Measurements from ENCODE around the gene ZCCHC10.
"Not testable (repeated sequence)": the region's sequence is repeated elsewhere in the genome, so short reads cannot be mapped to it uniquely, and the experiment has no call there.

The ZCCHC10 gene

GRCh38 chr5:133029416-133029815, 3.1 kb upstream of the ZCCHC10 start:
- H3K18ac ChIP-seq (ENCODE audit: low read depth in 1 of 2, low read length in 2 of 2) = no peak overlapping the region
- no peak overlapping the region for H3K4me2 ChIP-seq (ENCODE audit: low read length, poor library complexity, severe bottlenecking)
- H2BK12ac ChIP-seq (ENCODE audit: low read length in 2 of 2) = no peak overlapping the region
- no peaks in the 10 kb centered on the region for H3K4me1 ChIP-seq (ENCODE audit: control insufficient read depth, insufficient read depth, low read depth, low read length)
- H2BK5ac ChIP-seq (ENCODE audit: low read depth, low read length, poor library complexity, severe bottlenecking) = no peak overlapping the region
- H2AFZ ChIP-seq (ENCODE audit: low read depth, low read length) = no peak overlapping the region
- H3K36me3 ChIP-seq (ENCODE audit: control insufficient read depth in 1 of 2, insufficient read depth in 2 of 2, low read depth in 1 of 2, low read length in 2 of 2) = no peaks in the 10 kb centered on the region
- H3K79me1 ChIP-seq (replicated peaks; ENCODE audit: low read length, poor library complexity, severe bottlenecking) = no peaks in the 10 kb centered on the region
- H2BK15ac ChIP-seq (ENCODE audit: low read depth, poor library complexity, severe bottlenecking) = no peak overlapping the region
- no peak overlapping the region for H2BK120ac ChIP-seq (ENCODE audit: low read depth, low read length)
- no peaks in the 10 kb centered on the region for H3K9me3 ChIP-seq (ENCODE audit: control insufficient read depth, low read length)
- H3K4me3 ChIP-seq (ENCODE audit: insufficient read depth in 1 of 2, low read depth in 1 of 2, low read length in 2 of 2) = no peak overlapping the region
- H4K91ac ChIP-seq (ENCODE audit: low read length) = no peak overlapping the region
- no peak overlapping the region for H3K9ac ChIP-seq (ENCODE audit: low read length)
- H3K14ac ChIP-seq (ENCODE audit: low read length in 2 of 2) = no peak overlapping the region
- H4K8ac ChIP-seq (ENCODE audit: low read length) = no peak overlapping the region
- no peak overlapping the region for H2AK5ac ChIP-seq (ENCODE audit: low read length, severe bottlenecking)
- H3K23ac ChIP-seq (ENCODE audit: low read length in 2 of 2) = no peak overlapping the region
- no peak overlapping the region for H3K4ac ChIP-seq (ENCODE audit: low read depth in 1 of 2, low read length in 2 of 2)
- 100% methylated on average over 1 of the region's 1 CpG for WGBS
- DNase-seq = no peak
- no peak overlapping the region for H3K27ac ChIP-seq (ENCODE audit: low read length, poor library complexity, severe bottlenecking)
- no peaks in the 10 kb centered on the region for H3K27me3 ChIP-seq (ENCODE audit: control insufficient read depth in 1 of 2, insufficient read depth in 1 of 2, low read length in 2 of 2)

- Histone ChIP-seq H3K4me3 (ENCODE audit: insufficient read depth in 1 of 2, low read depth in 1 of 2, low read length in 2 of 2) (peak overlapping the region; percentile 42 to 88), H4K8ac (ENCODE audit: low read length) (no peak overlapping the region), H3K4me2 (ENCODE audit: low read length, poor library complexity, severe bottlenecking) (peak overlapping the region; percentile 37), H3K4ac (ENCODE audit: low read depth in 1 of 2, low read length in 2 of 2) (no peak overlapping the region), H2BK120ac (ENCODE audit: low read depth, low read length) (no peak overlapping the region), H2AK5ac (ENCODE audit: low read length, severe bottlenecking) (no peak overlapping the region), H3K27me3 (ENCODE audit: control insufficient read depth in 1 of 2, insufficient read depth in 1 of 2, low read length in 2 of 2) (no peaks in the 10 kb centered on the region), H3K79me1 (replicated peaks; ENCODE audit: low read length, poor library complexity, severe bottlenecking) (peaks cover 2% of the 10 kb centered on the region), H3K9ac (ENCODE audit: low read length) (peak overlapping the region; percentile 92), H3K9me3 (ENCODE audit: control insufficient read depth, low read length) (no peaks in the 10 kb centered on the region), H3K27ac (ENCODE audit: low read length, poor library complexity, severe bottlenecking) (peak overlapping the region; percentile 49), H2AFZ (ENCODE audit: low read depth, low read length) (no peak overlapping the region), H4K91ac (ENCODE audit: low read length) (no peak overlapping the region), H3K23ac (ENCODE audit: low read length in 2 of 2) (no peak overlapping the region), H2BK15ac (ENCODE audit: low read depth, poor library complexity, severe bottlenecking) (no peak overlapping the region), H3K36me3 (ENCODE audit: control insufficient read depth in 1 of 2, insufficient read depth in 2 of 2, low read depth in 1 of 2, low read length in 2 of 2) (peaks cover 3 to 10% of the 10 kb centered on the region in 2 experiments), H2BK12ac (ENCODE audit: low read length in 2 of 2) (no peak overlapping the region), H3K4me1 (ENCODE audit: control insufficient read depth, insufficient read depth, low read depth, low read length) (no peaks in the 10 kb centered on the region), H2BK5ac (ENCODE audit: low read depth, low read length, poor library complexity, severe bottlenecking) (no peak overlapping the region), H3K14ac (ENCODE audit: low read length in 2 of 2) (no peak overlapping the region), H3K18ac (ENCODE audit: low read depth in 1 of 2, low read length in 2 of 2) (no peak overlapping the region)
- 10% methylated on average over 13 of the region's 15 CpGs for WGBS
- no peak for DNase-seq
Observed at GRCh38 chr5:133026664-133027153, 360 bp upstream of the ZCCHC10 start.

- H3K18ac ChIP-seq (ENCODE audit: low read depth in 1 of 2, low read length in 2 of 2); H2BK120ac ChIP-seq (ENCODE audit: low read depth, low read length); H3K14ac ChIP-seq (ENCODE audit: low read length in 2 of 2); H3K27ac ChIP-seq (ENCODE audit: low read length, poor library complexity, severe bottlenecking); H2AK5ac ChIP-seq (ENCODE audit: low read length, severe bottlenecking); DNase-seq; H3K27me3 ChIP-seq (ENCODE audit: control insufficient read depth in 1 of 2, insufficient read depth in 1 of 2, low read length in 2 of 2); H3K9me3 ChIP-seq (ENCODE audit: control insufficient read depth, low read length); H3K4me3 ChIP-seq (ENCODE audit: insufficient read depth in 1 of 2, low read depth in 1 of 2, low read length in 2 of 2); H2BK12ac ChIP-seq (ENCODE audit: low read length in 2 of 2); H3K4ac ChIP-seq (ENCODE audit: low read depth in 1 of 2, low read length in 2 of 2); H3K4me2 ChIP-seq (ENCODE audit: low read length, poor library complexity, severe bottlenecking); H3K9ac ChIP-seq (ENCODE audit: low read length); H4K91ac ChIP-seq (ENCODE audit: low read length); H3K4me1 ChIP-seq (ENCODE audit: control insufficient read depth, insufficient read depth, low read depth, low read length); H4K8ac ChIP-seq (ENCODE audit: low read length); H2AFZ ChIP-seq (ENCODE audit: low read depth, low read length); H3K23ac ChIP-seq (ENCODE audit: low read length in 2 of 2); H2BK5ac ChIP-seq (ENCODE audit: low read depth, low read length, poor library complexity, severe bottlenecking); H2BK15ac ChIP-seq (ENCODE audit: low read depth, poor library complexity, severe bottlenecking): not testable (repeated sequence)
- peaks cover 18% of the 10 kb centered on the region for H3K79me1 ChIP-seq (replicated peaks; ENCODE audit: low read length, poor library complexity, severe bottlenecking)
- H3K36me3 ChIP-seq (ENCODE audit: control insufficient read depth in 1 of 2, insufficient read depth in 2 of 2, low read depth in 1 of 2, low read length in 2 of 2) = peaks cover 14 to 45% of the 10 kb centered on the region in 2 experiments
- WGBS = 96% methylated on average over 7 of the region's 7 CpGs
Observed at GRCh38 chr5:133019471-133019870, 6.9 kb downstream of the ZCCHC10 start.

GRCh38 chr5:133017964-133018363, 8.4 kb downstream of the ZCCHC10 start:
- H4K91ac ChIP-seq (ENCODE audit: low read length) = no peak overlapping the region
- WGBS = 95% methylated on average over 4 of the region's 4 CpGs
- no peak overlapping the region for H2BK5ac ChIP-seq (ENCODE audit: low read depth, low read length, poor library complexity, severe bottlenecking)

More at GRCh38 chr5:133017964-133018363, 8.4 kb downstream of the ZCCHC10 start:
- Histone ChIP-seq H3K4me1 (ENCODE audit: control insufficient read depth, insufficient read depth, low read depth, low read length) (peaks cover 2% of the 10 kb centered on the region), H3K4me3 (ENCODE audit: insufficient read depth in 1 of 2, low read depth in 1 of 2, low read length in 2 of 2) (no peak overlapping the region), H3K14ac (ENCODE audit: low read length in 2 of 2) (no peak overlapping the region), H3K79me1 (replicated peaks; ENCODE audit: low read length, poor library complexity, severe bottlenecking) (peaks cover 23% of the 10 kb centered on the region), H3K4ac (ENCODE audit: low read depth in 1 of 2, low read length in 2 of 2) (no peak overlapping the region), H2AK5ac (ENCODE audit: low read length, severe bottlenecking) (no peak overlapping the region), H3K18ac (ENCODE audit: low read depth in 1 of 2, low read length in 2 of 2) (no peak overlapping the region), H4K8ac (ENCODE audit: low read length) (no peak overlapping the region), H2BK15ac (ENCODE audit: low read depth, poor library complexity, severe bottlenecking) (no peak overlapping the region), H3K23ac (ENCODE audit: low read length in 2 of 2) (no peak overlapping the region), H2BK120ac (ENCODE audit: low read depth, low read length) (no peak overlapping the region), H3K36me3 (ENCODE audit: control insufficient read depth in 1 of 2, insufficient read depth in 2 of 2, low read depth in 1 of 2, low read length in 2 of 2) (peaks cover 14 to 45% of the 10 kb centered on the region in 2 experiments), H2BK12ac (ENCODE audit: low read length in 2 of 2) (no peak overlapping the region), H3K27me3 (ENCODE audit: control insufficient read depth in 1 of 2, insufficient read depth in 1 of 2, low read length in 2 of 2) (no peaks in the 10 kb centered on the region), H3K27ac (ENCODE audit: low read length, poor library complexity, severe bottlenecking) (no peak overlapping the region), H3K4me2 (ENCODE audit: low read length, poor library complexity, severe bottlenecking) (no peak overlapping the region), H2AFZ (ENCODE audit: low read depth, low read length) (no peak overlapping the region), H3K9me3 (ENCODE audit: control insufficient read depth, low read length) (no peaks in the 10 kb centered on the region), H3K9ac (ENCODE audit: low read length) (no peak overlapping the region)
- no peak for DNase-seq
